Right atrium auricular region (tissue), 2 donors: ENCODE results near the gene CALD1. TPM values are rescaled to one million over a fixed set of nuclear protein-coding genes. Genes with fewer than 3 reads are reported as not detected.
A peak's percentile ranks its signal among the peaks of the same experiment; 100 is the strongest.

Experiments
- DNase-seq: peaks from one replicate; pipeline ENCODE4 v3.0.0-alpha.2; 2019; ENCODE audit warnings: low spot score
- H3K27ac ChIP-seq, 2 donors: fragments of 200-600 bp; sonication (generic); 1 replicate in 1 of 2; 2 replicates in 1 of 2; pipeline ENCODE4 v1.5.1; 2016 to 2019
- H3K27me3 ChIP-seq, 2 donors: fragments of 200-600 bp; sonication (generic); one replicate each; pipeline versions ENCODE4 v1.5.1 to v1.6.0; 2017 to 2019
- H3K36me3 ChIP-seq: fragments of 200-600 bp; sonication (generic); one replicate; pipeline ENCODE4 v1.5.1; 2016
- H3K4me1 ChIP-seq, 2 donors: fragments of 200-600 bp; sonication (generic); one replicate each; pipeline versions ENCODE4 v1.5.1 to v1.6.0; 2017 to 2019
- H3K4me3 ChIP-seq, 2 donors: fragments of 200-600 bp; sonication (generic); 1 replicate in 1 of 2; 2 replicates in 1 of 2; pipeline ENCODE4 v1.5.1; 2017 to 2019; ENCODE audit warnings: mild to moderate bottlenecking in 1 of 2, moderate library complexity in 1 of 2
- H3K9me3 ChIP-seq, 2 donors: fragments of 200-600 bp; sonication (generic); one replicate each; pipeline ENCODE4 v1.5.1; 2019
- total RNA-seq, 2 donors: library from RNA; depleted of rRNA; stranded (reverse); fragments of >200 nt; gene quantifications; one replicate each; pipeline ENCODE4 v1.1.0, GENCODE V29; 2016
- TF ChIP-seq, protein P1 (sequence below), 2 donors: fragments of 200-600 bp; sonication (generic); IDR thresholded peaks; one replicate each; pipeline ENCODE4 v1.5.1; 2019; ENCODE audit warnings: antibody characterized with exemption in 2 of 2

Gene CALD1
- total RNA-seq, 2 donors from 2014 or later, result 119 to 157 TPM

DNA sequence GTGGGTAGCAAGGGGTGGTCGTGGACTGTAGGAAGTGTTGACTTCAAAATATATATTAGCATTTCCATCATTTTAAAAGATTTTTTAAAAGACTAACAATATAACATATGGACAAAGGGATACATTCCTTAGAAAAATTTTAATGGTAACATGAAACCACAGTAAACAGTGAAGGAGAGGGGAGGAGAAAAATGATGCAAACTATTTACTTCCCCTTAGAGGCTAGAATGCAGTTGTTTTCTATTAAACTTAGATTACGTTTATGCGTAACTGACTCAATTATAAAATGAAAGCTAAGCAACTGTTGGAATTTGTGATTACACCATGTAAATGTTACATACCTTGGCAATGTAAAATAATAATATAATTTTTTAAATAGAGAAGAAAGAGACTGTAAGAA lies 41.3 kb downstream of the CALD1 start:
- H3K27me3 ChIP-seq, result no peaks in the 10 kb centered on the region
- H3K4me3 ChIP-seq, result no peak overlapping the region
- no peak overlapping the region for H3K27ac ChIP-seq
- DNase-seq, result no peak
- H3K9me3 ChIP-seq, result no peaks in the 10 kb centered on the region
- peaks cover 0 to 47% of the 10 kb centered on the region in 2 donors for H3K4me1 ChIP-seq
- peaks cover 26% of the 10 kb centered on the region for H3K36me3 ChIP-seq
- TF ChIP-seq, protein P1, sequence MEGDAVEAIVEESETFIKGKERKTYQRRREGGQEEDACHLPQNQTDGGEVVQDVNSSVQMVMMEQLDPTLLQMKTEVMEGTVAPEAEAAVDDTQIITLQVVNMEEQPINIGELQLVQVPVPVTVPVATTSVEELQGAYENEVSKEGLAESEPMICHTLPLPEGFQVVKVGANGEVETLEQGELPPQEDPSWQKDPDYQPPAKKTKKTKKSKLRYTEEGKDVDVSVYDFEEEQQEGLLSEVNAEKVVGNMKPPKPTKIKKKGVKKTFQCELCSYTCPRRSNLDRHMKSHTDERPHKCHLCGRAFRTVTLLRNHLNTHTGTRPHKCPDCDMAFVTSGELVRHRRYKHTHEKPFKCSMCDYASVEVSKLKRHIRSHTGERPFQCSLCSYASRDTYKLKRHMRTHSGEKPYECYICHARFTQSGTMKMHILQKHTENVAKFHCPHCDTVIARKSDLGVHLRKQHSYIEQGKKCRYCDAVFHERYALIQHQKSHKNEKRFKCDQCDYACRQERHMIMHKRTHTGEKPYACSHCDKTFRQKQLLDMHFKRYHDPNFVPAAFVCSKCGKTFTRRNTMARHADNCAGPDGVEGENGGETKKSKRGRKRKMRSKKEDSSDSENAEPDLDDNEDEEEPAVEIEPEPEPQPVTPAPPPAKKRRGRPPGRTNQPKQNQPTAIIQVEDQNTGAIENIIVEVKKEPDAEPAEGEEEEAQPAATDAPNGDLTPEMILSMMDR (IDR thresholded peaks at IDR 0.05), result no peak

DNA sequence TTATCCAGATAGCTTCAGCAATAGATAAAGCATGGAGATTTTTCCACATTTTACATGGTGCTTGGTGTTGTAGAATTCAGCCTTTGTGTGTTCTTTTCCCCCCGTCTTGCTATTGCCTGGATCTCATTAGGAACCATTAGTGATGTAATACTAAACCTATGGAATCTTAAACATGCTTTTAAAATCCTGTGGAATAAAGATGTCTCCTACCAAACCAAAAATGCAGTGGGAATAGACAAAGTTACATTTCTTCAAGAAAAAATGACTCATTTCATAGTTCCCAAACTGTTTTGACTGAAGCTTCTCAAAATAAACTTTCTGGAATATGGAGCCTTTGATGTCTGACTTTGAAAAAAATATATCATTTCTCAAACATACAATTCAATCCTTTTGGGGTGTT lies 44.0 kb downstream of the CALD1 start:
- Histone ChIP-seq H3K27ac (peak overlapping the region; percentile 86 to 87), H3K27me3 (no peaks in the 10 kb centered on the region), H3K4me3 (no peak overlapping the region), H3K9me3 (no peaks in the 10 kb centered on the region), H3K36me3 (peaks cover 26% of the 10 kb centered on the region), H3K4me1 (peaks cover 0 to 64% of the 10 kb centered on the region in 2 donors)
- TF ChIP-seq, protein P1 (IDR thresholded peaks at IDR 0.05), result no peak
- no peak for DNase-seq

DNA sequence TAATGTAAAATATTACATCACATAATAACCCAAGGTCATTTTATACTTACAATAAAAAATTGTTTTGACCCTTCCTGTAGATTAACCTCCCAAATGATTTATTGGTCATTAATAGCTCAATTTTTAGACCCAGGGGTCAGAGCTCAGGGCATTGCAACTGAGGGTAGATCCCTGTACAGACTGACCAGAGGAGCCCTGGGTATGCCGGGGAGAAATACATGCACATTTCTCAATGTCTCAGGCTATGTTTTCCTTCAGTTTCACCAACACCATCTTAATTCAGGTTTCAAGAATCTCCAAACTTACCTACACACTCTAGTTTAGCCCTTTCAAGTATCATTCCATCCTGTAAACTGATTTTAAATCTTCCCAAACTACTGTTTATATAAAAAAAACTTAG lies 46.2 kb downstream of the CALD1 start:
- Histone ChIP-seq H3K4me1 (peaks cover 0 to 78% of the 10 kb centered on the region in 2 donors), H3K27ac (peak overlapping the region; percentile 86 to 87), H3K4me3 (peak overlapping the region; percentile 22 to 29)

DNA sequence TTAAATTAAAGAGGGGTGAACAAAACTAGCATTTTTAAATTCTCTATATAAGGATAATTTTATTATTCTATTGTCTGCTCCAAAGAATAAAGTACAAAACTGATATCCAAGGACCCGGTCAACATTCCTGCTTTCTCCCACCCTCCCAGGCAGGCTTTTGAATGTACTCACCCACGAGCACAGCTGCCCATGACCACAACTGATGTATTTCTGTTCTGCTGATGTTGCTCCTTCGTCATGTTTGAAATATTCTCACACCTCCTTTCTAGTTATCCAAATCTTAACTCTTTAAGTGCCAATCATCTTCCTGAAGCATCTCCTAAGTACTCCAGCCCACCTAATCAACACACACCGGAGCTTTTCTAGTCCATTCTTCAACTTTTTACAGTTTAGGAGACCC lies 46.7 kb downstream of the CALD1 start:
- Histone ChIP-seq H3K9me3 (no peaks in the 10 kb centered on the region), H3K4me1 (peaks cover 0 to 80% of the 10 kb centered on the region in 2 donors), H3K27ac (peak overlapping the region; percentile 86 to 87), H3K27me3 (no peaks in the 10 kb centered on the region), H3K4me3 (peak overlapping the region; percentile 22 to 29), H3K36me3 (peaks cover 20% of the 10 kb centered on the region)
- TF ChIP-seq, protein P1 (IDR thresholded peaks at IDR 0.05), result no peak
- DNase-seq, result no peak

More for the DNA sequence above, 46.2 kb downstream of the CALD1 start:
- H3K27me3 ChIP-seq, result no peaks in the 10 kb centered on the region
- peaks cover 16% of the 10 kb centered on the region for H3K36me3 ChIP-seq
- TF ChIP-seq, protein P1 (IDR thresholded peaks at IDR 0.05), result no peak
- H3K9me3 ChIP-seq, result no peaks in the 10 kb centered on the region
- no peak for DNase-seq

DNA sequence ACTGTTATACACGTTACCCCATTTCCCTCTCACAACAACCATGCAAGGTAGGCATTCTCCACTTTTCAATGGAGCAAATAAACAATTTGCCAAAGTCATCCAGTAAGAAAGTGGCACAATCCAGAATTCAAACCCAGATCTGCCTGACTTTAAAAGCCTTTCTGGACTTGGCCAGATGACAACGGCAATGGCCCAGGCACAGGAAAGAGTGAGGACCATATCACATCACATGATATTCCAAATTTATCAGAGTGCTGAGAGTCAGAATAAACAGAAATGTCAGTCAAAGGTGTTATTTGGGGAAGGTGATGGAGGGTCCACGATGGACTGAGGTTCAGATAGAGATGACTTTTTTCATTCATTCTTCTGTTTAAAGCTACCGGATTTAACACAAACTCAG lies 48.0 kb downstream of the CALD1 start:
- TF ChIP-seq, protein P1 (IDR thresholded peaks at IDR 0.05), result no peak
- Histone ChIP-seq H3K9me3 (no peaks in the 10 kb centered on the region), H3K27me3 (no peaks in the 10 kb centered on the region), H3K36me3 (peaks cover 22% of the 10 kb centered on the region), H3K4me1 (peaks cover 0 to 93% of the 10 kb centered on the region in 2 donors), H3K27ac (peak overlapping the region; percentile 86 to 87), H3K4me3 (peak overlapping the region in 1 of 2 donors; percentile 5)
- no peak for DNase-seq

DNA sequence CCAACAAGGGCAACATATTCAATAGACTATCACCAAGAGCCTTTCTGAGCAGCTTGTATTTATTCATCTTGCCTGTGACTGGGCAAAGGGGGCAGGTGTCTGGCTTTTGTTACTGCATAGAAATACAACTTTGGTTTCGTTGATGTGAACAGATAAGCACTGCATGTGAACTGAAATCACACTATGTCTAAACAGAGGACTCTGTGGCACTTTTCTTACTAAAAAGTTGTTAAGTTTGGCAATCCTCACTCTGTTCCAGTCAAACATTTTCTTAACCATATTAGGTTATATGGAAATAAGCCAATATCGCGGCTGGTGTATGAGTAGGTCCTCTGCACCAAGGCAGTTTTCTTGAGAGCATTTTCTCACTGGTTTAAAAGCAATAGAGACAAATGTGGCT lies 48.5 kb downstream of the CALD1 start:
- Histone ChIP-seq H3K36me3 (peaks cover 23% of the 10 kb centered on the region), H3K9me3 (no peaks in the 10 kb centered on the region), H3K27me3 (no peaks in the 10 kb centered on the region), H3K4me1 (peaks cover 0 to 95% of the 10 kb centered on the region in 2 donors), H3K27ac (peak overlapping the region; percentile 86 to 87), H3K4me3 (peak overlapping the region in 1 of 2 donors; percentile 5)
- TF ChIP-seq, protein P1 (IDR thresholded peaks at IDR 0.05), result no peak
- no peak for DNase-seq
